Esophagus muscularis mucosa (tissue), 4 donors: Measurements from ENCODE around the gene NDEL1. TPM values are rescaled to one million over a fixed set of nuclear protein-coding genes. Genes with fewer than 3 reads are reported as not detected.

Experiments
- DNase-seq: peaks from one replicate; pipeline ENCODE4 v3.0.0-alpha.2; 2017; ENCODE audit errors: extremely low spot score
- H3K27ac ChIP-seq, 4 donors: fragments of 200-600 bp; sonication (generic); replicated peaks in 1 of 4; 1 replicate in 3 of 4; 2 replicates in 1 of 4; pipeline ENCODE4 v1.5.1; 2016 to 2019; ENCODE audit warnings: mild to moderate bottlenecking in 1 of 4
- H3K27me3 ChIP-seq, 4 donors: fragments of 200-600 bp; sonication (generic); one replicate each; pipeline versions ENCODE4 v1.5.1 to v1.6.0; 2016 to 2019
- H3K36me3 ChIP-seq, 4 donors: fragments of 200-600 bp; sonication (generic); one replicate each; pipeline ENCODE4 v1.5.1; 2016 to 2019
- H3K4me1 ChIP-seq, 4 donors: fragments of 200-600 bp; sonication (generic); one replicate each; pipeline ENCODE4 v1.5.1; 2016 to 2019
- H3K4me3 ChIP-seq, 4 donors: fragments of 200-600 bp; sonication (generic); 1 replicate in 2 of 4; 2 replicates in 2 of 4; pipeline ENCODE4 v1.5.1; 2016 to 2019; ENCODE audit warnings: mild to moderate bottlenecking in 4 of 4, moderate library complexity in 1 of 4
- H3K9me3 ChIP-seq, 4 donors: fragments of 200-600 bp; sonication (generic); 1 replicate in 3 of 4; 2 replicates in 1 of 4; pipeline ENCODE4 v1.5.1; 2016 to 2019
- CTCF ChIP-seq, 3 experiments: fragments of 200-600 bp in 2 of 3; fragments of 450-650 bp in 1 of 3; sonication (generic) in 2 of 3; IDR thresholded peaks; one replicate each; pipeline ENCODE4 v1.5.1; 2017 to 2019; ENCODE audit warnings: antibody characterized with exemption in 3 of 3, mild to moderate bottlenecking in 2 of 3, moderate library complexity in 1 of 3
- EP300 ChIP-seq: sonication (generic); formaldehyde crosslinking; IDR thresholded peaks from one replicate; pipeline ENCODE4 v1.6.1; 2017; ENCODE audit warnings: antibody characterized with exemption
- POLR2A ChIP-seq: fragments of 450-650 bp; IDR thresholded peaks from one replicate; pipeline ENCODE4 v1.6.1; 2017; ENCODE audit warnings: antibody characterized with exemption, moderate library complexity, mild to moderate bottlenecking, low read depth
- POLR2AphosphoS5 ChIP-seq, 2 donors: sonication (generic); formaldehyde crosslinking; IDR thresholded peaks; one replicate each; pipeline ENCODE4 v1.6.1; 2017; ENCODE audit warnings: antibody characterized with exemption in 2 of 2
- WGBS: methylation state at CpG from one replicate; pipeline ENCODE4 v1.1.5; 2018; 5-methylcytosine and 5-hydroxymethylcytosine counted together
- intact Hi-C: fragments of 100-400 bp; cut with DNase I; formaldehyde crosslinking; loops from one replicate; pipeline ENCODE4 v1.15.1; 2023
- total RNA-seq, 4 donors: library from RNA; depleted of rRNA; stranded (reverse); fragments of >200 nt; gene quantifications; one replicate each; pipeline versions ENCODE4 v1.1.0 to v1.2.1, GENCODE V29; 2016

NDEL1 gene
- total RNA-seq, 4 donors from 2014 or later, result 48.2 to 80.8 (median 55.5) TPM

GRCh38 chr17:8441690-8442089 is 6.0 kb downstream of the NDEL1 start:
- Histone ChIP-seq H3K4me1 (peaks cover 51 to 67% (median 52%) of the 10 kb centered on the region in 4 donors), H3K36me3 (peaks cover 6 to 48% (median 21%) of the 10 kb centered on the region in 4 donors), H3K27ac (no peak overlapping the region), H3K9me3 (no peaks in the 10 kb centered on the region), H3K27me3 (no peaks in the 10 kb centered on the region), H3K4me3 (no peak overlapping the region)
- DNase-seq, result no peak
- WGBS, result 75% methylated on average over 2 of the region's 2 CpGs
- no peak for TF ChIP-seq POLR2A
- TF ChIP-seq CTCF (IDR thresholded peaks at IDR 0.05), result no peak
- no peak for TF ChIP-seq POLR2AphosphoS5 (IDR thresholded peaks at IDR 0.05)
- no peak for TF ChIP-seq EP300
- intact Hi-C loops, result loop anchor here (5.0 kb wide), 1 partner anchor 36 kb away; no protein-coding TSS in a partner anchor

- DNase-seq, result no peak
- TF ChIP-seq POLR2A (no peak), EP300 (no peak), POLR2AphosphoS5 (IDR thresholded peaks at IDR 0.05) (no peak), CTCF (IDR thresholded peaks at IDR 0.05) (no peak)
- intact Hi-C loops, result loop anchor here (5.0 kb wide), 1 partner anchor 35 kb away; no protein-coding TSS in a partner anchor
- no peaks in the 10 kb centered on the region for H3K9me3 ChIP-seq
- no peak overlapping the region for H3K27ac ChIP-seq
- H3K27me3 ChIP-seq, result no peaks in the 10 kb centered on the region
- H3K4me3 ChIP-seq, result no peak overlapping the region
- H3K4me1 ChIP-seq, result peaks cover 45 to 65% (median 49%) of the 10 kb centered on the region in 4 donors
- H3K36me3 ChIP-seq, result peaks cover 6 to 54% (median 27%) of the 10 kb centered on the region in 4 donors
- WGBS, result 92% methylated on average over 2 of the region's 2 CpGs
These were observed 6.6 kb downstream of the NDEL1 start for GRCh38 chr17:8442310-8442709.

GRCh38 chr17:8443756-8444155 is 8.1 kb downstream of the NDEL1 start:
- Histone ChIP-seq H3K27ac (no peak overlapping the region), H3K4me3 (no peak overlapping the region), H3K27me3 (no peaks in the 10 kb centered on the region), H3K4me1 (peaks cover 31 to 56% (median 39%) of the 10 kb centered on the region in 4 donors), H3K36me3 (peaks cover 12 to 60% (median 34%) of the 10 kb centered on the region in 4 donors), H3K9me3 (no peaks in the 10 kb centered on the region)
- no peak for DNase-seq
- intact Hi-C loops, result loop anchor here (5.0 kb wide), 1 partner anchor 34 kb away; no protein-coding TSS in a partner anchor
- no peak for TF ChIP-seq CTCF (IDR thresholded peaks at IDR 0.05)
- TF ChIP-seq POLR2A, result no peak
- no peak for TF ChIP-seq EP300
- no peak for TF ChIP-seq POLR2AphosphoS5 (IDR thresholded peaks at IDR 0.05)
- 78% methylated on average over 7 of the region's 7 CpGs for WGBS

GRCh38 chr17:8444494-8444893 is 8.8 kb downstream of the NDEL1 start:
- peaks cover 19 to 63% (median 41%) of the 10 kb centered on the region in 4 donors for H3K36me3 ChIP-seq
- peaks cover 31 to 51% (median 39%) of the 10 kb centered on the region in 4 donors for H3K4me1 ChIP-seq
- no peak overlapping the region for H3K27ac ChIP-seq
- WGBS, result 82% methylated on average over 4 of the region's 4 CpGs
- no peak overlapping the region for H3K4me3 ChIP-seq
- DNase-seq, result no peak
- H3K27me3 ChIP-seq, result no peaks in the 10 kb centered on the region
- H3K9me3 ChIP-seq, result no peaks in the 10 kb centered on the region
- intact Hi-C loops, result loop anchor here (5.0 kb wide), 1 partner anchor 33 kb away; no protein-coding TSS in a partner anchor
- TF ChIP-seq CTCF (IDR thresholded peaks at IDR 0.05), result no peak
- no peak for TF ChIP-seq POLR2A
- no peak for TF ChIP-seq POLR2AphosphoS5 (IDR thresholded peaks at IDR 0.05)
- TF ChIP-seq EP300, result no peak

GRCh38 chr17:8445536-8445935 is 9.9 kb downstream of the NDEL1 start:
- no peak overlapping the region for H3K4me3 ChIP-seq
- H3K27me3 ChIP-seq, result no peaks in the 10 kb centered on the region
- H3K36me3 ChIP-seq, result peaks cover 26 to 65% (median 45%) of the 10 kb centered on the region in 4 donors
- no peaks in the 10 kb centered on the region for H3K9me3 ChIP-seq
- TF ChIP-seq CTCF (IDR thresholded peaks at IDR 0.05), result no peak
- no peak for TF ChIP-seq POLR2AphosphoS5 (IDR thresholded peaks at IDR 0.05)
- no peak for TF ChIP-seq POLR2A
- no peak for TF ChIP-seq EP300
- intact Hi-C loops, result no loop called here
- 79% methylated on average over 4 of the region's 4 CpGs for WGBS
- no peak overlapping the region for H3K27ac ChIP-seq
- no peak for DNase-seq
- peaks cover 31 to 42% (median 37%) of the 10 kb centered on the region in 4 donors for H3K4me1 ChIP-seq
